K562 (cell line): ENCODE results near the gene KDF1. TPM values are rescaled to one million over a fixed set of nuclear protein-coding genes. Genes with fewer than 3 reads are reported as not detected.

Experiments
- BCL6 ChIP-seq: fragments of 250-450 bp; sonication (Bioruptor Pico); IDR thresholded peaks from 2 replicates; pipeline ENCODE4 v1.4.0; 2020
- CCAR2 ChIP-seq: fragments of 200-400 bp; formaldehyde crosslinking; IDR thresholded peaks from 2 replicates; pipeline ENCODE4 v1.6.1; 2017; ENCODE audit warnings: mild to moderate bottlenecking, low read depth, low read length
- COPS2 ChIP-seq: fragments of 450-650 bp; conservative IDR thresholded peaks from 2 replicates; pipeline ENCODE4 v1.6.1; 2016; ENCODE audit warnings: mild to moderate bottlenecking, moderate library complexity
- FOXP4 ChIP-seq: sonication (generic); formaldehyde crosslinking; IDR thresholded peaks from 2 replicates; pipeline ENCODE4 v1.8.0; 2022; ENCODE audit warnings: mild to moderate bottlenecking, missing genetic modification reagents, borderline replicate concordance
- GTF2E2 ChIP-seq: fragments of 200-800 bp; sonication (Bioruptor generic); IDR thresholded peaks from 2 replicates; pipeline ENCODE4 v1.6.1; 2016; ENCODE audit warnings: missing genetic modification characterization, missing compliant biosample characterization
- JUND ChIP-seq, 2 experiments: IDR thresholded peaks; 2 replicates in 1 of 2; 3 replicates in 1 of 2; pipeline ENCODE4 v1.6.1; 2011; ENCODE audit warnings: borderline replicate concordance in 2 of 2, low read depth in 2 of 2, low read length in 2 of 2, improper control_type of control experiment in 1 of 2, missing biosample characterization in 1 of 2, missing genetic modification characterization in 1 of 2, missing genetic modification reagents in 1 of 2
- RNF2 ChIP-seq: sonication (generic); IDR thresholded peaks from 2 replicates; pipeline ENCODE4 v1.6.1; 2016
- TCF7L2 ChIP-seq: fragments of 150-350 bp; IDR thresholded peaks from 2 replicates; pipeline ENCODE4 v1.6.1; 2016; ENCODE audit warnings: low read depth, mild to moderate bottlenecking, low read length, moderate library complexity
- ZBED1 ChIP-seq: IDR thresholded peaks from 2 replicates; pipeline ENCODE4 v1.6.1; 2014
- ZFPM2 ChIP-seq: fragments of 250-450 bp; sonication (Bioruptor Pico); IDR thresholded peaks from 2 replicates; pipeline ENCODE4 v1.5.1; 2022; ENCODE audit warnings: mild to moderate bottlenecking
- ZKSCAN8 ChIP-seq: fragments of 200-800 bp; sonication (Bioruptor generic); IDR thresholded peaks from 2 replicates; pipeline ENCODE4 v1.6.1; 2016; ENCODE audit warnings: missing genetic modification characterization, missing compliant biosample characterization
- ZNF140 ChIP-seq: fragments of 250-450 bp; sonication (Bioruptor Pico); IDR thresholded peaks from 2 replicates; pipeline ENCODE4 v1.8.0; 2021; ENCODE audit warnings: moderate library complexity, mild to moderate bottlenecking, inconsistent platforms
- ZNF212 ChIP-seq: fragments of 450-650 bp; formaldehyde crosslinking; IDR thresholded peaks from 2 replicates; pipeline ENCODE4 v1.4.0; 2020; ENCODE audit warnings: mild to moderate bottlenecking
- ZNF280B ChIP-seq: fragments of 250-450 bp; sonication (Bioruptor Pico); IDR thresholded peaks from 2 replicates; pipeline ENCODE4 v1.5.1; 2021; ENCODE audit warnings: mild to moderate bottlenecking
- ZNF318 ChIP-seq, 2 experiments: fragments of 450-650 bp; IDR thresholded peaks; 2 replicates each; pipeline ENCODE4 v1.6.1; 2016; ENCODE audit warnings: mild to moderate bottlenecking in 2 of 2, borderline replicate concordance in 1 of 2, low read depth in 1 of 2, moderate library complexity in 1 of 2
- ZNF644 ChIP-seq: fragments of 200-800 bp; sonication (Bioruptor generic); IDR thresholded peaks from 2 replicates; pipeline ENCODE4 v1.6.1; 2016; ENCODE audit warnings: low read depth, missing genetic modification characterization, missing compliant biosample characterization
- polyA plus RNA-seq, 8 experiments: library from polyadenylated mRNA; depleted of rRNA in 4 of 8; stranded (reverse) in 5 of 8; unstranded in 3 of 8; fragments of >200 nt; fragmentation: Nextera tagmentation in 2 of 8; fragmentation: Illumina TruSeq in 1 of 8; extraction: Ambion mirVana in 2 of 8; extraction: Trizol in 1 of 8; gene quantifications; 2 replicates each; pipeline versions ENCODE4 v1.2.1 to v1.2.3, GENCODE V29; 2011 to 2014; ENCODE audit warnings: inconsistent platforms in 1 of 8, missing spikeins in 1 of 8
- total RNA-seq, 7 experiments: library from RNA; depleted of rRNA in 6 of 7; stranded (reverse); fragments of >200 nt in 6 of 7; fragmentation: Illumina TruSeq in 2 of 7; extraction: Trizol in 2 of 7; gene quantifications; 2 replicates each; pipeline versions ENCODE4 v1.2.1 to v1.2.3, GENCODE V29; 2011 to 2021; ENCODE audit warnings: low replicate concordance in 1 of 7

The KDF1 gene
- total and polyA plus RNA-seq, 9 of the 15 experiments (the other 6 are each of a cell fraction or from before 2014, with no cell fraction given): 0.38 to 1.9 (median 0.83) TPM

GRCh38 chr1:26900001-26900814, 60.1 kb downstream of the KDF1 start, which contains the start of gene GPATCH3 (continued):
- TF ChIP-seq ZNF280B (CRISPR knock-in tag) (no peak), RNF2 (peak; percentile 75), ZFPM2 (CRISPR knock-in tag) (no peak), ZNF644 (tag) (0 out of 2 replicates have a peak, but pooled peaks have one; percentile 3), BCL6 (no peak), JUND (IDR thresholded peaks at IDR 0.05; ENCODE audit: borderline replicate concordance, low read depth, low read length) (no peak; the same call in 1 of the 2 replicates), JUND (tag; IDR thresholded peaks at IDR 0.05; ENCODE audit: borderline replicate concordance, low read depth, low read length) (peak; percentile 12; the same call in 2 of the 3 replicates), ZNF318 (IDR thresholded peaks at IDR 0.05; ENCODE audit: borderline replicate concordance in 1 of 2, low read depth in 1 of 2) (peak in 1 of 2 experiments; percentile 6; a peak in 1 of 4 replicates), CCAR2 (no peak), FOXP4 (CRISPR knock-in tag) (no peak), GTF2E2 (tag) (peak; percentile 97), ZNF212 (CRISPR knock-in tag) (no peak), COPS2 (no peak), ZBED1 (no peak; the same call in 1 of the 2 replicates), ZNF140 (CRISPR knock-in tag) (no peak), TCF7L2 (no peak), ZKSCAN8 (CRISPR knock-in tag) (no peak)
